Esophagus muscularis mucosa (tissue), 3 donors: ENCODE data around the gene PCBP3.

Experiments
- EP300 ChIP-seq: sonication (generic); formaldehyde crosslinking; IDR thresholded peaks from one replicate; pipeline ENCODE4 v1.6.1; 2017; ENCODE audit warnings: antibody characterized with exemption
- TF ChIP-seq, protein P1 (sequence below), 3 experiments: fragments of 200-600 bp in 2 of 3; fragments of 450-650 bp in 1 of 3; sonication (generic) in 2 of 3; IDR thresholded peaks; one replicate each; pipeline ENCODE4 v1.5.1; 2017 to 2019; ENCODE audit warnings: antibody characterized with exemption in 3 of 3, mild to moderate bottlenecking in 2 of 3, moderate library complexity in 1 of 3

DNA sequence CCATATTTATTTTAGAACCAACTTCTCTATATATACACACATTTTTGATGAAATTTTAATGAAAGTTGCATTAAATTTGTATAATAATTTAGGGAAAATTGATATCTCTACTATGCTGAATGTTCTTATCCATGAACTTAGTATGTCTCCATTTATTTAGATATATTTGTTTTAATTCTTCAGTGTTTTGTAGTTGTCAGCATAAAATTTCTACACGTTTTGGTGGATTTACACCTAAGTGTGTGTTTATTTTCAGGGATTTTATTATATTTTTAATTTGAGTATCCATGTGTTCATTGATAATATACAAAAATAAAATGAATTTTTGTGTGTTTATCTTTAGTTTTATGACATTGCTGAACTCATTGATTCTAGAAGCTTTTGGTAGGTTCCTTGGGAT lies 36.7 kb downstream of the PCBP3 start:
- TF ChIP-seq, protein P1, sequence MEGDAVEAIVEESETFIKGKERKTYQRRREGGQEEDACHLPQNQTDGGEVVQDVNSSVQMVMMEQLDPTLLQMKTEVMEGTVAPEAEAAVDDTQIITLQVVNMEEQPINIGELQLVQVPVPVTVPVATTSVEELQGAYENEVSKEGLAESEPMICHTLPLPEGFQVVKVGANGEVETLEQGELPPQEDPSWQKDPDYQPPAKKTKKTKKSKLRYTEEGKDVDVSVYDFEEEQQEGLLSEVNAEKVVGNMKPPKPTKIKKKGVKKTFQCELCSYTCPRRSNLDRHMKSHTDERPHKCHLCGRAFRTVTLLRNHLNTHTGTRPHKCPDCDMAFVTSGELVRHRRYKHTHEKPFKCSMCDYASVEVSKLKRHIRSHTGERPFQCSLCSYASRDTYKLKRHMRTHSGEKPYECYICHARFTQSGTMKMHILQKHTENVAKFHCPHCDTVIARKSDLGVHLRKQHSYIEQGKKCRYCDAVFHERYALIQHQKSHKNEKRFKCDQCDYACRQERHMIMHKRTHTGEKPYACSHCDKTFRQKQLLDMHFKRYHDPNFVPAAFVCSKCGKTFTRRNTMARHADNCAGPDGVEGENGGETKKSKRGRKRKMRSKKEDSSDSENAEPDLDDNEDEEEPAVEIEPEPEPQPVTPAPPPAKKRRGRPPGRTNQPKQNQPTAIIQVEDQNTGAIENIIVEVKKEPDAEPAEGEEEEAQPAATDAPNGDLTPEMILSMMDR (IDR thresholded peaks at IDR 0.05), result no peak
- no peak for TF ChIP-seq EP300
